ENCODE data around the gene CCDC157.
A peak's percentile ranks its signal among the peaks of the same experiment; 100 is the strongest.

Gene CCDC157

DNA sequence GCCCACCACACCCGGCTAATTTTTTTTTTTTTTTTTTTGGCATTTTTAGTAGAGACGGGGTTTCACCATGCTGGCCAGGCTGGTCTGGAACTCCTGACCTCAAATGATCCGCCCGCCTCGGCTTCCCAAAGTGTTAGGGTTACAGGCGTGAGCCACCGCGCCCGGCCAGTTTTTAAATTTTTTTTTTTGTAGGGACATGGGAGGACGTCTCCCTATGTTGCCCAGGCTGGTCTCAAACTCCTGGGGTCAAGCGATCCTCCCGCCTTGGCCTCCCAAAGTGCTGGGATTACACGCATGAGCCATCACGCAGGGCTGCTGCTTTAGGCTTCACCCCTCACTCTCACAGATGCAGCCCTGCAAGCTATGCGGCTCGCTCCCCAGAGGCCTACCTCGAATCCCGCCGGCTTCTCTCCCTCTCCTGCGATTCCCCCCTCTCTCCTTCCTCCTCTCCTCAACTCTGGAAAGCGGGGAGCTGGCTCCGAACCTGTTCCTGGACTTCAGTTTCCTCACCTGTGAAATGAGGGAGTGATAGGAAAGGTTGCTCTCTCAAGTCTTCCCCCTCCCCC, 926 bp downstream of the CCDC157 start:
- DNase-seq, result no peak

DNA sequence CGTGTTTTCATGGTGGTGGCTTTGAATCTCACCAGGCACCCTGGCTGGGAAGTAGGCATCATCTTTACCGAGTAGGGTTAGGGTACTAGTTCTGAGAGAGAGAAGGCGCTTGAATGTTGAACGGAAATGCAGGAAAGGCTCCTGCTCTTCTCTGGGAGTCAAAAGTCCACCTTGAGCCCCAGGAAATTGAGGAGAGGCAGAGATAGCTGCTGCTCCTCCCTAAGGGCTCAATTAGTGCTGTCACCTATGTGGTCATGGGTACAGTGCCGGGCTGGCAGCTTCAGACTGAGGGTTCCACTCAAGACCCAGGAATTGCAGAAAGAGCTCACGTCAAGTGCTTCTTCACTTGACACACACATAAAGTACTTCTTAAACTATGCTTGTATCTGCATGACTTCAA, 1.7 kb downstream of the CCDC157 start:
- no peak for DNase-seq

DNA sequence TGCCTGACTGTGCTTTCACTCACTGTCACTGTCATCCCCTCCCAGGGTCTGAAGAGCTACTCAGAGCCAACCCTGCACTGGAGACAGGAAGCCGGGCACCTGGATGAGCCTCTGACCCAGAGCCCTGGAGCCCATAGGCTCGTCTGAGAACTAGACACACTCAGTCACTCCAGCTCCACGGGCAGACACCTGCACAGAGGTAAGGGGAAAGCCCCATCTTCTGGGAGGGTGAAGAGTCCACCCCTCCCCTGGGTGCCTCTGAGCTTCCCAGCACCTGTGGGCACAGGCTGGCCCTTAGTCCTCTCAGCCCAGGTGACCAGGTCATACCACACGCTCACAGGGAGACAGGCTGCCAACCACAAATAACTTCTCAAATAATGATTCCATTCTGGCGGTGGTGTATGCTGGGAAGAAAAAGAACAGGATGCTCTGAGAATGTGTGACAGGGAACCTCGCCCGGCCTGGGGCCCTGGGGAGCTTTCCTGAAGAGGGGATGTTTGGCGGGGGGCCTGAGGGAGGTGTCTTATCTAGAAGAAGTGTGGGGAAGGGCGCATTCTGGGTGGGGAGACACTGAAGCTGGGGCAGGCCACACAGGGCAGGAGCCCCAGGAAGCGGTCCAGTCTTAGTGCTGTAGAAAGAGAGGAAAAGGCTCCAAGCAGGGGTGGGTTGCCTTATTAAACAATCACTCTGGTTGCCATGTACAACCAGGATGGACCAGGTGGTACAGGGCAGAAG, 5.3 kb downstream of the CCDC157 start:
- DNase-seq, result no peak

DNA sequence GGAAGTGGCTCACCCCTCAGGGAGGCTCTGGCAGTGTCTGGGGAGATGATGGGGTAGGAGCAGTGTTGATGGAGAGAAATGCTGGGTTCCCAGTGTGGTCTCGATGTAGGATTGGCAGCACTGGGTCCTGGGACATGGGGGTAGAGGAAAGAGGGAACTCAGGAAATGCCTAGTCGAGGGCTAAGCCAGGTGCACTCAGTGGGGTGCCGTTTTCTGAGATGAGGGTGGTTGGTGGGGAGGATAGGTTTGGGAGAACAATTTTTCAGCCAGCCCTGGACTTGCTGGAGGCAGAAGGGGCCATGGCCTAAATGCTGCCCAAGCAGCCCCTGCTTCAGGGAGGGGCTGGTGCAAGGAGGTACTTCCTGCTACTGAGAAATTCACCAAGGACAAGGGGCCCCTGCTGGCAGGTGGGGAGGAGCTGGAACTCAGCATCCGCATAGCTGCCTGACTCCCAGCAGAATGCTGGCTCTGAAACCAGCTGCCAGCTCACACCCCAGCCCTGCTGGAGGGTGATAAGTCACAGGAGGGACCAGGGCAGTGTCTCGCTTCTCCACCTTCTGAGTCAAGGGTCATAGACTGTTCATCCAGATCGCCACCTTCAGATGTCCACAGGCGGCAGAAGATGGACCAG, 6.0 kb downstream of the CCDC157 start:
- DNase-seq, result no peak

DNA sequence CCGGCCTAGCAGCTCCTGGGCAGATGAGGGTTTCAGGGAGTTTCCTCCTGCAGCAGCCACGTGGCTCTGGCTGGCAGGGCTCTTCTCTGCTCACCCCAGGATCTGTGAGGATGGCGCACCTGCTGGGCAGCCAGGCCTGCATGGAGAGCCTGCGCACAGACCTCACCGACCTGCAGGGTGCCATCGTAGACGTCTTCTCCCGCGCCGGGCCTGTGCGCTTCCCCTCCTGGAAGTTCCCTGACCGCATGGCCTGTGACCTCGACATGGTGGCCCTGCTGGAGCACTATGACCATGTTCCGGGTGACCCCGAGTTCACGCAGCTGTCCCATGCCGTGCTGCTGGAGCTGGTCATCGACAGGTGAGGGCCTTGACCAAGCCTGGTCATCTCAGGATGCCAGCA, 9.1 kb downstream of the CCDC157 start:
- no peak for DNase-seq

DNA sequence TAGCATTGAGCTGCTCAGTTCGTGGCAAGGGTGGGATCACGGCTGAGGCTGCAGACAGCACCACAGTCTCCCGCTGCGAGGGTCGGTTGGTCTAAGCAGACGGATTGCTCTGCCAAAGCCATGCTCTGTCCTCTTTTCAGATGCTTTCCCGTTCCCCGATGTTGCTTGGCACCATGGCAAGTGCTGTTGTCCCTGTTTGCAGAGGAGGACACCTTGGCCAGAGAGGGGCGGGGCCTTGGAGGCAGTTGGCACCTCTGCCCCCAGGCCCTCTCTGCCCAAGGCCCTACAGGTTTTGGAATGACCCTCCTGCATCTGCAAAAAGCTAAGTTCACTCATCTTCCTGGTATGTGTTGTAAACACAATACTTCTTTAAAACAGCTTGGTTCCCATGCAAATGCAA, 11.6 kb downstream of the CCDC157 start:
- no peak for DNase-seq

DNA sequence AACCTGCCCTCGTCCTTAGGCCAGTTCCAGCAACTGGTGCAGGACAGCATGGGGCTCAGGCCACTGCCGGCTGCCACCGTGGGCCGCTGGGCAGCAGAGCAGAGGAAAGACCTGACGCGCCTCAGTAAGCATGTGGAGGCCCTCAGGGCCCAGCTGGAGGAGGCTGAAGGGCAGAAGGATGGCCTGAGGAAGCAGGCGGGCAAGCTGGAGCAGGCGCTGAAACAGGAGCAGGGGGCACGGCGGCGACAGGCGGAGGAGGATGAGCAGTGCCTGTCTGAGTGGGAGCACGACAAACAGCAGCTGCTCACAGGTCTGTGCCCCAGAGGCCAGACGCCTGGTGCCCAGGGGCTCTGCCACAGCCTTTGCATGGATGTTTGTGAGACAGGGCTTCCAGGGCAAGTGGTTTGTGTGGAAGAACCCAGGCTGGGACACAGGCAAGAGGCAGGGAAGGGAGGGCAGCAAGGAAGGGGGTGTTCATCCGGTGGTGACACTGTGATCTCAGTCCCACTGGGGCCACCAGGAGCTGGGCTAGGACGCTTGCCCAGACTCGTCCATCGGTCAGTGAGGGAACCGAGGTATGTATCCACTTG, 13.9 kb downstream of the CCDC157 start:
- DNase-seq, result no peak

DNA sequence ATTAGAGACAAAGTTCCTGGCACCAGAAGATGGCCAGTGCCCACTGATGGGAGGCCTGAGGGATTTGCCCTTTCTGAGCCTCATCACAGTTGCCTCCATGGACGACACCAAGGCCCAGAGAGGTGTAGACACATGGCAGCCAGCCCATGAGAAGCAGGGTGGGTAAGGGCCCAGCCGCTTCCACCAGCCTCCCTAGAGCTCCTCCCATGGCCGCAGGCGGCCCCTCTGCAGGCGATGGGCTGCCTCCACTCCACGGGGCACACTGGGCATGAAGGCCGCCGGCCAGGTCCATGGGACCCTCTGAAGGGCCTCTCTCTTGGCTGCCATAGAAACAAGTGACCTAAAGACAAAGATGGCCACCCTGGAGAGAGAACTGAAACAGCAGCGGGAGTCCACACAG, 14.5 kb downstream of the CCDC157 start:
- DNase-seq, result no peak

DNA sequence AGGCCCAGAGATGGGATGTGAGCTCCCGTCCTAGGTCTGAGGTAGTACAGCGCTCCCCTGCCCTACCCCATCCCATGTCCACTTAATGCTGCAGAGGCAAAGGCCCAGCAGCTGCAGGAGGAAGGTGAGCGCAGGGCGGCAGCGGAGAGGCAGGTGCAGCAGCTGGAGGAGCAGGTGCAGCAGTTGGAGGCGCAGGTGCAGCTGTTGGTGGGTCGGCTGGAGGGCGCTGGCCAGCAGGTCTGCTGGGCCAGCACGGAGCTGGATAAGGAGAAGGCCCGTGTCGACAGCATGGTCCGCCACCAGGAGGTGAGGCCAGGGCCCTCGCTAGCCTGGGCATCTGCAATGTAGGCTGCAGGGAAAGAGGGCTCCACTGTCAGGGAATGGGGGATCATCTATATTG, 15.2 kb downstream of the CCDC157 start:
- peak; percentile 73 for DNase-seq

DNA sequence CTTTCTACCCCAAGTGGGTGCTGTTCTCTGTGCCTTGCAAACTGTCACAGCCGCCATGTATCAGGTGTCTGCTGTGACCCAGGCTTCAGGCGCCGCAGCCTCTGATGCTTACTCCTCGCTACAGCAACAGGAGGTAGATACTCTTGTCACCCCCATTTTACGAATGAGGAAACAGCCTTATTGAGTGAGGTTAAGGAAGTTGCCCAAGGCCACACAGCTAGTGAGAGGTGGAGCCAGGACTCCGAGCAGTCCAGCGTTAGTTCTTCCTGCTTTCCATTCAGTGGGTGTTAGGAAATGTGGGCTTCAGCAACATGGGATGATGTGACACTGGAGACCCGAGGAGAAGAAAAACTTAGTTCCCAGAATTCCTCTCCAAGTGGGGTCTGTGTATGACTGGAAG, 16.1 kb downstream of the CCDC157 start:
- DNase-seq, result no peak

DNA sequence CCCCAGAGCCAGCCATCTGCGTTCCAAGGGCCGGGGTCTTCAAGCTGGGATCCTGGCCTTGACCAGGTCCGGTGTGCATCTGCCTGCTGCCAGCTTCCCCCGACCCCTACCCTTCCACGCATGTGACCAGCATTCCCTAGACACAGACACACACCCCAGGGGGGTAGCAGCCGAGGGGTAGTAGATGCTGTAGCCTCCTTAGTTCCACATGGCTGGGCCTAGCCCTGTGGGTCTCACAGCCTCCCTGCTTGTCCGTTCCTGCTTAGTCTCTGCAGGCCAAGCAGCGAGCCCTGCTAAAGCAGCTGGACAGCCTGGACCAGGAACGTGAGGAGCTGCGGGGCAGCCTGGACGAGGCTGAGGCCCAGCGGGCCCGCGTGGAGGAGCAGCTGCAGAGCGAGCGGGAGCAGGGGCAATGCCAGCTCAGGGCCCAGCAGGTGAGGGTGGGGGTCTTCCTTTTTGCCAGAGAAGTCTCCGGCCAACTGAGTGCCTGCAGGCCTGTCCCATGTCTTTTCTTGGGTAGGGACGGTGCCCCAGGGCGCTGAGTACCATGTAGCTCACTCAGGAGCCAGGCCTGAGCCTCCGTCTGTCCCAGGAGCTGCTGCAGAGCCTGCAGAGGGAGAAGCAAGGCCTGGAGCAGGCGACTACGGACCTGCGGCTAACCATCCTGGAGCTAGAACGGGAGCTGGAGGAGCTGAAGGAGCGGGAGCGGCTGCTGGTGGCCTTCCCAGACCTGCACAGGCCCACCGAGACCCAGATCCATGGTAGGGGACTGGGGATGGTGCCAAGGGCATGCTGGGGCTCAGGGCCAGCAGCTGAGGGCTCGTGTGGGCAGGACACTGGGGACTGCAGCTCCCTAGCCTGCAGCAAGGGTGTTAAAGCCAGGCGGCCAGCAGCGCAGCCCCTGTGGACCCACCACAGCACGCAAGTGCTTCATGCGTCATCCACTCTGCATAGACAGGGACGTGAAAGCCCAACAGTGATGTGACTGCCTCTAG, 16.8 kb downstream of the CCDC157 start:
- no peak for DNase-seq

DNA sequence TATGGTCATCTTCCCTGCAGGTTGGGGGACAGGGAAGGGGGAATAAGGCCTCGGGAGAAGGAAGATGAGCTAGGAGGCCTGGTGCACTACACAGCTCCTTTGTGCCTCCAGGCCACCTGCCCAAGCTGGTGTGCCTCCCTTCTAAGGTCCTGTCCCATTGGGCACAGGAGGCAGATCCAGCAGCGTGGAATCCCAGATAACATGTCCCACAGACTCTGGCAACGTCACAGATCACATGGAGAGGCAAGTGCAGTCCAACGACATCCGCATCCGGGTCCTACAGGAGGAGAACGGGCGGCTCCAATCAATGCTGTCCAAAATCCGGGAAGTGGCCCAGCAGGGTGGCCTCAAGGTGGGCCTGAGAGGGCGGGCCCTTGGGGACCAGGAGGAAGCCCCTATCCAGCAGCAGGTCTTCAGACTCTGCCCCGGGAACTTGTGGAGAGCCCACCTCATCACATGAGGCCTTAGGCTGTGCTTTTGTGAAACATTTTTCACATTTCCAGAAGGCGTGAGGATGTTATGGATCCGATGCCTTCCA, 18.6 kb downstream of the CCDC157 start:
- no peak for DNase-seq

DNA sequence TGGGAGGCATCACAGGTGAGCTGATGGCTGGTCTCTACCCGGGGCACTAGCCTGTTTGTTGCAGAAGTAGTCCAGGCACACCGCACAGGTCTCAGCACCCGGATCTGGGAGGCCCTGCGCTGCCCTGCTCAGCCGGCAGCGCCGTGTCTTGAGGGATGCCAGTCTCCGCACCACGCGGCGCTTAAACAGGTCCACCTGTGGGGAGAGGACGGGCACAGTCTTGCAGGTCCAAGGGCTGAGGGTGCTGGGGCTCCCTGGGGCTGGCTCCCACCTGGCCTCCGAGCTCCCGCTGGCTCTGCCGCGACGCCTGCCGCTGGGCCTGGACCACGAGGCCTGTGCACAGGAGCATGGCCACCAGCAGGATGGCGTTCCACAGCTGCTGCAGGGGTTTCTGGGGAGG, 23.2 kb downstream of the CCDC157 start:
- no peak for DNase-seq

DNA sequence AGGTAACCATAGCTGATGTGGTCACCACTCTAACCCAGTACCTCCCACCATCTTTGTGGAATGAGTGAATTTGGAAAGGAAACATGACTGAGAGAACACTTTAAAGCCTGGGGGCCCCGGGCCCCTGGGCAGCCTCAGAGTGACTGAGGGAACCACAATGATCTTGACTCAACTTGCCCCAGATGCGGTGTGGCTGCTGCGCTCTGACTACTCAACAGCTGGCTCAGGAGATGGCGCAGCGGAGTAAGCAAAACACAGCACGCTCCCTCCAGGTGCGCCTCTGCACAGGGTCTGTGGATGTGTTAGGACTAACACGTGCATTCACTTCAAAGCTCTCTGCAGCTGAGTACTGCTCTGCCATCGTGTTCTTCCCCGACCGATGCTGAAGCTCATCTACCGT, 24.5 kb downstream of the CCDC157 start:
- no peak for DNase-seq

DNA sequence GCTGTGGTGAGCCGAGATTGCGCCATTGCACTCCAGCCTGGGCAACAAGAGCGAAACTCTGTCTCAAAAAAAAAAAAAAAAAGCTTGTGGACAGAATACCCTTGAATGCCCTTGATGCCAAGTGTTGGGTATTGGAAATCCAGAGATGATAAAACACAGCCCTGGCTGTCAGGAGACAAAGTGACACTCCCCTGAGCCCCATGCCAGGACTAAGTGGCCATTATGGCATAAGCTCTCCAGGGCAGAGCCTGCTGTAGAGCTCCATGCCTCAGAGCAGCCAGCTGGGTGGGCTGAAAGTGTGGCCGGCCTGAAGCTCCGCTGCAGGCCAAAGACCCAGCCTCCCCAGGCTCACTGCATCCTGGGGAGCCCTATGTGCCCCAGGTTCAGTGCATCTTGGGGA, 25.5 kb downstream of the CCDC157 start:
- no peak for DNase-seq

DNA sequence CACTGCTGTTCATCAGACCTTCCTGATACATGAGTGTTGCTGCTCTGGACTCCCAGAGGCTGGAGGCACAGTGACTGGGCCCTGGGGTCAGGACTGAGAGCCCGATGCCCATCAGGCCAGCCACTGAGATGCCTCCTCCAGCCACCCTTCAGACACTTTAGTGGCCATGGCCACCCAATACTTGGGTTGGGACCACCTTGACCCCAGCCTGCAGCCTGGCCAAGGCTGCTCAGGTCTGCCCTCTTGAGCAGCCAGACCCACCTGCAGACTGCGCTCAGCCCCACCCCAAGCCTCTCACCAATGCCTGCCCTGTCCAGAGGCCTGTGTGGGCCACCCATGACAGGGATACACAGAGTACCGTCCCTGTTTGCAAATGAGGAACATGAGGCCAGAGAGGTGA, 26.3 kb downstream of the CCDC157 start:
- no peak for DNase-seq

DNA sequence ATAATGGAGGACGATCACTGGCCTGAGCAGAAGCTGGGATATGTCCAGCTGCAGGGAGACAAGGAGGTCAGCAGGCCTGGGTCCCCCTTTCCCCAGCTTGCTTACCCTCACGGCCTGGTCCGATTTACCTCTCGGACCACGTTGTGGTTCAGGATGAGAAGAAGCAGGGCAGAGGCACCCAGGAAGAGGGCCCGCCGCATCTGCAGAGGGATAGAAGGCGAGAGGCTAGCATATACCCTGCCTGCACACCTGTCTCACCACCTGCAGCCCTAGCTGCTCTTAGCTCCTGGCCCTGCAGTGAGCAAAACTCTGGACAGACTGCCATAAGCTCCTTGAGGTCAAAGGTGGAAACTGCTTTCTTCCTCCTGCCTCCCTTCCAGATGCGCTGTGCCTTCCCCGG, 29.1 kb downstream of the CCDC157 start:
- DNase-seq, result no peak

DNA sequence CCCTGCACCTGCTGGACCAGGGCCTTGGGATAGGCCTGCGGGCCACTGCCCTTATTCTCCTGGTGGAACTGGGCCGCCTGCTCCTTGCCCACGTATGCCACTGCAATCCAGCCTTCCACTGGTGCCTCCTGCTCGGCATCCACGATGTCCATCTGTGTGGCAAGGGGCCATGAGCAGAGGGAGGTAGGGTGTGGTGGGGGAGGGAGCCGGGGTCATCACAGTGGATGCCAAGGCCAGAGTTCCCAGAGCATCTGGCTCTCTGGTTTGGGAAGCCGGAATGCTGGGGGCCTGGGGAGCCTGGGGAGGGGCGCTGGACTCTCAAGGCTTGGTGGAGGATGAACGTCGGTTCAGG, 29.8 kb downstream of the CCDC157 start:
- DNase-seq, result no peak

DNA sequence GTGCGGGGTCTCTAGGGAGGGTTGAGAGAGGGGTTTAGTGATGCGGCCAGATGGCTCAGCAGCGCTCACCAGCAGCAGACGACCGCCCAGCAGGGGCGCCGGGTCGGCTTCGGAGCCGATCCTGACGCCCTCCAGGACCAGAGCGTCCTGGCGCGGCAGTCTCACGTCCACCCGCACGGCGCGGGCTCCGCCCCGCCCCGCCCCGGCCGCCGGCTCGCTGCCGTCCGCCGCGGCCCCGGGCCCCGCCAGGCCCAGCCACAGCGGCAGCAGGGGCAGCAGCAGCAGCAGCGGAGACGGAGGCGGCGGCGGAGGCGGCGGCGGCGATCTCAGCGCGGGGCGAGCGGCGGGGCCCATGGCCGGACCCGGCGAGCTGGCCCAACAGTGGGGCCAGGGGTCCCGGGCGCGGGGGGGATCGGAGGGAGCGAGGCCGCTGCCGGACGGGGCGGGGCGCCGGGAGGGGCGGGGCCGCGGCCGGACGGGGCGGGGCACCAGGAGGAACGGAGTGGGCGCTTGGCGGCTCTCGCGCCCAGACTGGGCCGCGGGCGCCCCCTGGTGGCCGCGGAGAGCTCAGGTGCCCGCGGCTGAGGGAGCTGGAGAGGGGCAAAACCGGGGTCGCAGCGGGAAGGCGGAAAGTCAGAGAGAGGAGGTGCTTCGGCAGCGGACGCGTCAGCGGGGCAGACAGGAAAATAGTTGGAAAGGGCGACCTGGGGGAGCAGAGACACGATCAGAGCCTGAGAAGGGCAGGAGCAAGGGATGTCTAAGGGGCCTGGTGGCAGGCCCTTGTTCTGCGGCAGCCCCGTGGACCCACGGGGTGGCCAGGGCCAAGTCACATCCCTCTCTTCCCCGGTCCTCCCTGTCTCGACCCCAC, 30.4 kb downstream of the CCDC157 start, which contains the start of gene RNF215:
Gene RNF215, minus strand, starts transcription at position 452 of the 868 bp plus-strand sequence. Its CDS starts 98 bp downstream, at position 354.
- peak; percentile 44 for DNase-seq

DNA sequence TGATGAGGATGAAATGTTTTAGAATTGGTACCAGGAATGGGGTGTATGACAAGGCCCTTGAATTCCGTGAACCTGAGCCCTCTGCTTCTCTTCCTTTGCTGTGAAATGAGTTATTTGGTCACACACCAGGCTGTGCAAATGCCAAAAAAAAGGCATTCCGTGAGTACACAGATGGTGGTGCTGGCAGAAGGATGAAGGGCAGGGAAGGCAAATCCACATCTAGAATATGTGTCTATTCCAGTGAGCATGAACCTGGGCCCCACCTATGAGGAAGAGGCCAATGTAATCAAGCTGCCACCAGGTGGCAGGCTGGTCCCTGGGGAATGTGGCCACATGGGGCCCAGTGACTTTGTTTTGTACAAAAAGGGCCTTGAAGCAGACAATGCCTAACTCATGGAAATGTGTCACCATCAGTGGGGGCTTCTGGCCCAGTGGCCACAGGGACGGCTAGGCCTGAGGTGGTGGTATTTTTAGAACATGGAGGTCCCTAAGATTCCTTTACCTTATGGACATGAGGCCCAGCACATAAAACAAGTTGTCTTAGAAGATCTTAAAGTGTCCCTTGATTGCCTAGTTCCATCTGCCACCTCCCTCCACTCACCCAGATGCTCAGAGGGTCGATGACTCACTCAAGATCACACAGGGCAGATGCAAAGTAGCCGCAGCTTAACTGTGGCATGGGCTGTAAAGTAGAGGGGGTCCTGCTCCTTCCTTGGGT, 34.3 kb downstream of the CCDC157 start:
- peak; percentile 14 for DNase-seq
